CD14-positive monocyte (primary cell): Measurements from ENCODE around the gene FPR3. TPM values are rescaled to one million over a fixed set of nuclear protein-coding genes. Genes with fewer than 3 reads are reported as not detected.

Experiments
- DNase-seq, 3 donors: peaks; one replicate each; pipeline ENCODE4 v3.0.0-alpha.2; 2011 to 2022
- H2AFZ ChIP-seq: 2 replicates; pipeline ENCODE4 v1.6.0; 2012; ENCODE audit warnings: mild to moderate bottlenecking, low read depth, low read length, inconsistent platforms; ENCODE audit not compliant: insufficient read depth, poor library complexity, severe bottlenecking
- H3K27ac ChIP-seq, 2 donors: 1 replicate in 1 of 2; 2 replicates in 1 of 2; pipeline ENCODE4 v1.5.1; 2012 to 2013; ENCODE audit warnings: low read length in 2 of 2, control low read depth in 1 of 2, inconsistent platforms in 1 of 2, low read depth in 1 of 2, mild to moderate bottlenecking in 1 of 2
- H3K27me3 ChIP-seq, 2 donors: one replicate each; pipeline versions ENCODE4 v1.6.0 to v1.6.1; 2011 to 2013; ENCODE audit warnings: low read length in 2 of 2; ENCODE audit not compliant: control insufficient read depth in 2 of 2, insufficient read depth in 2 of 2
- H3K36me3 ChIP-seq, 2 donors: replicated peaks in 1 of 2; 1 replicate in 1 of 2; 2 replicates in 1 of 2; pipeline versions ENCODE4 v1.5.1 to v1.6.1; 2012 to 2013; ENCODE audit warnings: low read length in 2 of 2, control low read depth in 1 of 2, inconsistent platforms in 1 of 2, mild to moderate bottlenecking in 1 of 2; ENCODE audit not compliant: insufficient read depth in 2 of 2, control insufficient read depth in 1 of 2
- H3K4me1 ChIP-seq, 2 donors: 1 replicate in 1 of 2; 2 replicates in 1 of 2; pipeline versions ENCODE4 v1.5.1 to v1.6.1; 2012 to 2013; ENCODE audit warnings: low read length in 2 of 2, control low read depth in 1 of 2, inconsistent platforms in 1 of 2, mild to moderate bottlenecking in 1 of 2, moderate library complexity in 1 of 2; ENCODE audit not compliant: insufficient read depth in 2 of 2, control insufficient read depth in 1 of 2
- H3K4me2 ChIP-seq: replicated peaks from 2 replicates; pipeline ENCODE3; 2012; ENCODE audit warnings: low read length, moderate library complexity, mild to moderate bottlenecking; ENCODE audit not compliant: poor library complexity, severe bottlenecking; ENCODE audit errors: extremely low read depth
- H3K4me3 ChIP-seq, 3 experiments: fragments of 200-600 bp in 1 of 3; sonication (generic) in 1 of 3; replicated peaks in 1 of 3; 1 replicate in 2 of 3; 2 replicates in 1 of 3; pipeline ENCODE4 v1.5.1; 2011 to 2013; ENCODE audit warnings: low read length in 3 of 3, mild to moderate bottlenecking in 3 of 3, control low read depth in 2 of 3, low read depth in 2 of 3, inconsistent platforms in 1 of 3, moderate library complexity in 1 of 3
- H3K79me2 ChIP-seq: 2 replicates; pipeline ENCODE4 v1.6.0; 2012; ENCODE audit warnings: mild to moderate bottlenecking, control low read depth, inconsistent platforms, low read length, moderate library complexity; ENCODE audit not compliant: insufficient read depth
- H3K9ac ChIP-seq: 2 replicates; pipeline ENCODE4 v1.6.0; 2017; ENCODE audit warnings: low read length, mild to moderate bottlenecking; ENCODE audit not compliant: insufficient read depth, poor library complexity, severe bottlenecking
- H3K9me3 ChIP-seq, 2 donors: replicated peaks in 1 of 2; 1 replicate in 1 of 2; 2 replicates in 1 of 2; pipeline versions ENCODE4 v1.5.1 to v1.6.1; 2012 to 2013; ENCODE audit warnings: low read length in 2 of 2, control low read depth in 1 of 2; ENCODE audit not compliant: control insufficient read depth in 1 of 2, insufficient read depth in 1 of 2
- H4K20me1 ChIP-seq: 2 replicates; pipeline ENCODE4 v1.6.0; 2012; ENCODE audit warnings: mild to moderate bottlenecking, low read length, control low read depth, moderate library complexity; ENCODE audit not compliant: insufficient read depth
- H3K27ac Mint-ChIP-seq, 7 donors: one replicate each; pipeline ENCODE4 v1.8.0; 2020; ENCODE audit warnings: mild to moderate bottlenecking in 7 of 7, mixed read lengths in 7 of 7, moderate library complexity in 6 of 7, inconsistent platforms in 2 of 7
- H3K27me3 Mint-ChIP-seq, 3 donors: one replicate each; pipeline ENCODE4 v1.8.0; 2021 to 2022; ENCODE audit warnings: low read depth in 3 of 3, mild to moderate bottlenecking in 3 of 3, mixed read lengths in 3 of 3, moderate library complexity in 3 of 3, inconsistent platforms in 1 of 3
- H3K36me3 Mint-ChIP-seq, 2 donors: one replicate each; pipeline ENCODE4 v1.8.0; 2020; ENCODE audit warnings: mixed read lengths in 2 of 2, inconsistent platforms in 1 of 2, mild to moderate bottlenecking in 1 of 2
- H3K4me1 Mint-ChIP-seq: one replicate; pipeline ENCODE4 v1.8.0; 2020; ENCODE audit warnings: mild to moderate bottlenecking, mixed read lengths
- H3K4me3 Mint-ChIP-seq, 2 donors: one replicate each; pipeline ENCODE4 v1.8.0; 2020; ENCODE audit warnings: mild to moderate bottlenecking in 2 of 2, mixed read lengths in 2 of 2, moderate library complexity in 1 of 2
- H3K9me3 Mint-ChIP-seq, 7 donors: one replicate each; pipeline ENCODE4 v1.8.0; 2020 to 2022; ENCODE audit warnings: mixed read lengths in 7 of 7, mild to moderate bottlenecking in 6 of 7, moderate library complexity in 6 of 7, inconsistent platforms in 2 of 7
- WGBS: methylation state at CpG from one replicate; pipeline ENCODE4 v1.1.5; 2013; ENCODE audit warnings: missing lambda C conversion rate; ENCODE audit not compliant: insufficient coverage; 5-methylcytosine and 5-hydroxymethylcytosine counted together
- intact Hi-C, 2 donors: fragments of 100-400 bp; cut with micrococcal nuclease; formaldehyde crosslinking; loops; one replicate each; pipeline versions ENCODE4 v1.15.0 to v1.15.1; 2023
- polyA plus RNA-seq, 3 donors: library from polyadenylated mRNA; depleted of rRNA in 1 of 3; unstranded in 2 of 3; stranded (reverse) in 1 of 3; fragments of 300-500 nt in 2 of 3; fragments of >200 nt in 1 of 3; fragmentation: Illumina TruSeq in 2 of 3; gene quantifications; 1 replicate in 2 of 3; 2 replicates in 1 of 3; pipeline ENCODE4 v1.2.3, GENCODE V29; 2012 to 2021
- TF ChIP-seq, protein P1 (sequence below): fragments of 200-600 bp; IDR thresholded peaks from one replicate; pipeline ENCODE4 v1.8.0; 2022; ENCODE audit warnings: antibody characterized with exemption, mild to moderate bottlenecking

FPR3 gene
- polyA plus RNA-seq, 3 donors: 1.4 to 3.8 (median 3.5) TPM

DNA sequence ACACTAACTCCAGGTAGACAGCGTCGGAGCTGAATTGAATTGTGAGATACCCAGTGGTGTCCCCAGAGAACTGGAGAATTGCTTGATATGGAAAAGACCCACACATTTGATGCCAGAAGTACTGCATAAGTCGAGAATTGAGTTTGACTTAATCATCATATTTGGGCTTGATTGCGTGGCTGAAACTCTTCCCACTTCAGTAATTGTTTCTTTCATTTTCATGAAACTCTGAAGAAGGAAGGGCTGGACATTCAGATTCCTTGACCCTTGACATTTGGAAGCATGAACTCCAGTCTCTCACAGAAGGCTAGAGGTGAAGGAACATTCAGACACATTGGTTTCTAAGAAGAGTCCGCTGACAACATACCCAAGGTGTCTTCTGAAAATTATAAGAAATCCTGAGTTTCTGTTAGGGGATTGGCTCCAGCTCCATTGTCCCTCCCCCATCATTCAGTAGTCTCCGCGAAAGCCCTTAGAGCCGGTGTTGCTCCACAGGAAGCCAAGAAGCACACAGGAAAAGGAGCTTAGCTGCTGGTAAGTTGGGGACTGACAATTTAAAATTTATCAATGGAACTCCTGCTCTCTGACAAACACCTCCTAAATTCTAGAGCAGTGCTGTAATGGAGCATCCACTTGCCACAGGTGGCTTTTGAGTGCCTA lies 34.1 kb upstream of the FPR3 start, which contains the start of gene FPR2:
TSS of gene FPR2 (plus strand) at position 484 of the 660 bp plus-strand sequence. CDS start 7,479 bp downstream, outside the sequence.
- H2AFZ ChIP-seq: peak within 1 kb of the TSS; percentile 29
- H3K4me3 ChIP-seq: peak within 1 kb of the TSS; percentile 47 to 89 (median 75)
- H3K27ac ChIP-seq: peak within 1 kb of the TSS; percentile 59 to 94
- Mint-ChIP-seq H3K9me3 (peaks cover 0 to 2% (median 0%) of the 10 kb centered on the region in 7 donors), H3K36me3 (peaks cover 27 to 28% of the 10 kb centered on the region in 2 donors), H3K4me1 (peaks cover 71% of the 10 kb centered on the region), H3K4me3 (peak within 1 kb of the TSS; percentile 76 to 95), H3K27ac (peak within 1 kb of the TSS; percentile 92 to 97 (median 95)), H3K27me3 (peaks cover 0 to 2% (median 1%) of the 10 kb centered on the region in 3 donors)
- no peaks in the 10 kb centered on the region for H3K9me3 ChIP-seq
- WGBS: 51% methylated on average over 4 of the region's 8 CpGs
- DNase-seq: peak in 2 of 3 donors; percentile 55 to 58
- H3K79me2 ChIP-seq: peaks cover 59% of the 10 kb centered on the region
- H4K20me1 ChIP-seq: no peaks in the 10 kb centered on the region
- H3K36me3 ChIP-seq: no peaks in the 10 kb centered on the region
- peaks cover 68 to 69% of the 10 kb centered on the region in 2 donors for H3K4me1 ChIP-seq
- TF ChIP-seq, protein P1, sequence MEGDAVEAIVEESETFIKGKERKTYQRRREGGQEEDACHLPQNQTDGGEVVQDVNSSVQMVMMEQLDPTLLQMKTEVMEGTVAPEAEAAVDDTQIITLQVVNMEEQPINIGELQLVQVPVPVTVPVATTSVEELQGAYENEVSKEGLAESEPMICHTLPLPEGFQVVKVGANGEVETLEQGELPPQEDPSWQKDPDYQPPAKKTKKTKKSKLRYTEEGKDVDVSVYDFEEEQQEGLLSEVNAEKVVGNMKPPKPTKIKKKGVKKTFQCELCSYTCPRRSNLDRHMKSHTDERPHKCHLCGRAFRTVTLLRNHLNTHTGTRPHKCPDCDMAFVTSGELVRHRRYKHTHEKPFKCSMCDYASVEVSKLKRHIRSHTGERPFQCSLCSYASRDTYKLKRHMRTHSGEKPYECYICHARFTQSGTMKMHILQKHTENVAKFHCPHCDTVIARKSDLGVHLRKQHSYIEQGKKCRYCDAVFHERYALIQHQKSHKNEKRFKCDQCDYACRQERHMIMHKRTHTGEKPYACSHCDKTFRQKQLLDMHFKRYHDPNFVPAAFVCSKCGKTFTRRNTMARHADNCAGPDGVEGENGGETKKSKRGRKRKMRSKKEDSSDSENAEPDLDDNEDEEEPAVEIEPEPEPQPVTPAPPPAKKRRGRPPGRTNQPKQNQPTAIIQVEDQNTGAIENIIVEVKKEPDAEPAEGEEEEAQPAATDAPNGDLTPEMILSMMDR: no peak
- H3K4me2 ChIP-seq: peak within 1 kb of the TSS; percentile 90
- H3K9ac ChIP-seq: peak within 1 kb of the TSS; percentile 46
- no peaks in the 10 kb centered on the region for H3K27me3 ChIP-seq
- intact Hi-C loops: no loop called here

DNA sequence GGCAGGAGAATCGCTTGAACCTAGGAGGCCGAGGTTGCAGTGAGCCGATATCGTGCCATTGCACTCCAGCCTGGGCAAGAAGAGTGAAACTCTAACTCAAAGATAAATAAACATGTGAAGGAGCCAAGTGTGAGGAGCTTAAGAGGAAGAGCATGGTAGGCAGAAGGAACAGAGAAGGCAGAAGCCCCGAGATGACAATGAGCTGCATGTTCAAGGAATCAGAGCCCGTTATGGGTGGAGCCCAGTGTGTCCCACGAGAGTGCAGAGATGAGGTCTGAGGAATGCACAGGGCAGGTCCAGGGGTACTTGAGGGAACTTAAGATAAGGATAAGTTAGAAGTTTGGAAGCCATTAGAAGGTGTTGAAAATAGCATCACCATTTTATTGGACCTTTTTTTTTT lies 33.3 kb upstream of the FPR3 start:
- H3K9me3 Mint-ChIP-seq: peaks cover 0 to 2% (median 0%) of the 10 kb centered on the region in 7 donors
- WGBS: 0% methylated on average over 3 of the region's 7 CpGs
- peaks cover 71 to 72% of the 10 kb centered on the region in 2 donors for H3K4me1 ChIP-seq
- peak overlapping the region; percentile 59 to 94 for H3K27ac ChIP-seq
- no peaks in the 10 kb centered on the region for H3K27me3 ChIP-seq
- peak overlapping the region; percentile 47 to 89 (median 75) for H3K4me3 ChIP-seq
- H3K36me3 Mint-ChIP-seq: peaks cover 31 to 33% of the 10 kb centered on the region in 2 donors
- H3K4me2 ChIP-seq: peak overlapping the region; percentile 90
- peak in 2 of 3 donors; percentile 24 to 42 for DNase-seq
- intact Hi-C loops: no loop called here
- no peaks in the 10 kb centered on the region for H3K36me3 ChIP-seq
- H3K4me1 Mint-ChIP-seq: peaks cover 71% of the 10 kb centered on the region
- TF ChIP-seq, protein P1: no peak
- H2AFZ ChIP-seq: no peak overlapping the region
- peak overlapping the region; percentile 46 for H3K9ac ChIP-seq
- H3K79me2 ChIP-seq: peaks cover 68% of the 10 kb centered on the region
- H4K20me1 ChIP-seq: no peaks in the 10 kb centered on the region
- H3K9me3 ChIP-seq: no peaks in the 10 kb centered on the region
- H3K27ac Mint-ChIP-seq: peak overlapping the region; percentile 92 to 97 (median 95)
- peaks cover 0 to 4% (median 1%) of the 10 kb centered on the region in 3 donors for H3K27me3 Mint-ChIP-seq
- peak overlapping the region; percentile 76 to 95 for H3K4me3 Mint-ChIP-seq
